Activated naive CD4-positive, alpha-beta T cell treated with anti-CD3 and anti-CD28 coated beads, Interleukin-2, amount 10 ng/mL, durations not matched to agents 7 days and 5 days (primary cell): ENCODE data around the gene SGPP1.
"Not testable (repeated sequence)": the region's sequence is repeated elsewhere in the genome, so short reads cannot be mapped to it uniquely, and the experiment has no call there.

ENCODE experiments used
- CTCF ChIA-PET: fragments of 350-600 bp; sonication (Branson Sonifier 250); formaldehyde crosslinking; loops from one replicate; lab custom pipeline; 2021; ENCODE audit warnings: antibody characterized with exemption; lab: Charles Lee
- DNase-seq: peaks from one replicate; pipeline ENCODE4 v3.0.0-alpha.2; 2020
- H3K27ac Mint-ChIP-seq: one replicate; pipeline ENCODE4 v1.8.0; 2021; ENCODE audit warnings: mild to moderate bottlenecking, moderate library complexity, mixed read lengths
- H3K27me3 Mint-ChIP-seq: one replicate; pipeline ENCODE4 v1.8.0; 2021; ENCODE audit warnings: mild to moderate bottlenecking, mixed read lengths
- H3K36me3 Mint-ChIP-seq: one replicate; pipeline ENCODE4 v1.8.0; 2021; ENCODE audit warnings: mixed read lengths
- H3K4me1 Mint-ChIP-seq: one replicate; pipeline ENCODE4 v1.8.0; 2021; ENCODE audit warnings: mixed read lengths
- H3K4me3 Mint-ChIP-seq: one replicate; pipeline ENCODE4 v1.8.0; 2021; ENCODE audit warnings: mild to moderate bottlenecking, moderate library complexity, mixed read lengths
- H3K9me3 Mint-ChIP-seq: one replicate; pipeline ENCODE4 v1.8.0; 2021; ENCODE audit warnings: mixed read lengths

The SGPP1 gene

DNA sequence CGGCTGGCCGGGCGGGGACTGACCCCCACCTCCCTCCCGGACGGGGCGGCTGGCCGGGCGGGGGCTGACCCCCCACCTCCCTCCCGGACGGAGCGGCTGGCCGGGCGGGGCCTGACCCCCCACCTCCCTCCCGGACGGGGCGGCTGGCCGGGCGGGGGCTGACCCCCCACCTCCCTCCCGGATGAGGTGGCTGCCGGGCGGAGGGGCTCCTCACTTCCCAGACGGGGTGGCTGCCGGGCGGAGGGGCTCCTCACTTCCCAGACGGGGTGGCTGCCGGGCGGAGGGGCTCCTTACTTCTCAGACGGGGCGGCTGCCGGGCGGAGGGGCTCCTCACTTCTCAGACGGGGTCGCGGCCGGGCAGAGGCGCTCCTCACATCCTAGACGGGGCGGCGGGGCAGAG lies 23.2 kb upstream of the SGPP1 start:
- H3K9me3 Mint-ChIP-seq, H3K36me3 Mint-ChIP-seq, H3K4me1 Mint-ChIP-seq, H3K27me3 Mint-ChIP-seq, DNase-seq, H3K27ac Mint-ChIP-seq, CTCF ChIA-PET, H3K4me3 Mint-ChIP-seq: not testable (repeated sequence)

GRCh38 chr14:63747846-63748245 lies 20.0 kb upstream of the SGPP1 start:
- no peaks in the 10 kb centered on the region for H3K36me3 Mint-ChIP-seq
- no peaks in the 10 kb centered on the region for H3K9me3 Mint-ChIP-seq
- H3K4me1 Mint-ChIP-seq: peaks cover 21% of the 10 kb centered on the region
- CTCF ChIA-PET: interaction anchor here (0.5 to 1.3 kb wide), 2 partner anchors 16 to 21 kb away, joined by 4 read pairs; no protein-coding TSS in a partner anchor
- DNase-seq: no peak
- H3K27me3 Mint-ChIP-seq: peaks cover 13% of the 10 kb centered on the region
- H3K27ac Mint-ChIP-seq: no peak overlapping the region
- H3K4me3 Mint-ChIP-seq: no peak overlapping the region

DNA sequence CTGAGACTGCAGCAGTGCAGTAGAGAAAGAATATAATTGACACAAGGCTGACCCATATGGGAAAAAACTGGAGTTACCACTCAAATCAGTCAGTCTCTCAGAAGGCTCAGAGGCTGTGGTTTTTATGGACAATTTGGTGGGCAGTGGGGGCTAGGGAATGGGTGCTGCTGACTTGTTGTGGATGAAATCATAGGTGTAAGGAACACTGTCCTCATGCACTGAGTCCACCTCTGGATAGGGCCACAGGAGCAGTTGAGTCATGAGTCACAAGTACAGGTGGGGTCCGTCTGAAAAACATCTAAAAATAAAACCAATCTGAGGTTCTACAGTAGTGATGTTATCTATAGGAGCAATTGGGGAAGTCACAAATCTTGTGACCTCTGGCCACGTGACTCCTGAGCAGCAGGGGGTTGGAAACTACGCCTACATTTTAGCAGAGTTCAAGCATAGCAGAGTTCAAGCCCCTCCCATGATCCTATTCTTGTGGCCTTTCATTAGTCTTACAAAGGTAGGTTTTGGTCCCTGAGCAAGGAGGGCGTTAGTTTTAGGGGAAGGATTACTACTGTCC lies 18.1 kb upstream of the SGPP1 start:
- DNase-seq: peak; percentile 44
- Mint-ChIP-seq H3K36me3 (no peaks in the 10 kb centered on the region), H3K27me3 (peaks cover 9% of the 10 kb centered on the region), H3K27ac (no peak overlapping the region), H3K9me3 (no peaks in the 10 kb centered on the region), H3K4me3 (no peak overlapping the region), H3K4me1 (peaks cover 19% of the 10 kb centered on the region)
- CTCF ChIA-PET: no interaction called here

DNA sequence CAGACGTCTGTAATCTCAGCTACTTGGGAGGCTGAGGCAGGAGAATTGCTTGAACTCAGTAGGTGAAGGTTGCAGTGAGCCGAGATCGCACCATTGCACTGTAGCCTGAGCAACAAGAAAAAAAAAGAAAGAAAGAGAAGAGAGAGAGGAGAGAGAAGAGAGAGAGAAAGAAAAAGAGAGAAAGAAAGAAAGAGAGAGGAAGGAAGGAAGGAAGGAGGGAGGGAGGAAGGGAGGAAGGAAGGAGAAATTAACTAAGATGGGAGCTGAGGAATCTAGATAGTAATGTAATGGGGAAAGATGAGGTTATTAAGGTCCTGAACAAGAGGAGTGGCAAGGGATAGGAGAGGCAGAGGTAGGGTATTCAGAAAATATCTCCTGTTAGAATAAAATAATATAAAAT lies 17.4 kb upstream of the SGPP1 start:
- Mint-ChIP-seq H3K27ac (no peak overlapping the region), H3K27me3 (peaks cover 9% of the 10 kb centered on the region), H3K4me3 (no peak overlapping the region), H3K36me3 (no peaks in the 10 kb centered on the region), H3K9me3 (no peaks in the 10 kb centered on the region), H3K4me1 (peaks cover 19% of the 10 kb centered on the region)
- CTCF ChIA-PET: no interaction called here
- DNase-seq: no peak

DNA sequence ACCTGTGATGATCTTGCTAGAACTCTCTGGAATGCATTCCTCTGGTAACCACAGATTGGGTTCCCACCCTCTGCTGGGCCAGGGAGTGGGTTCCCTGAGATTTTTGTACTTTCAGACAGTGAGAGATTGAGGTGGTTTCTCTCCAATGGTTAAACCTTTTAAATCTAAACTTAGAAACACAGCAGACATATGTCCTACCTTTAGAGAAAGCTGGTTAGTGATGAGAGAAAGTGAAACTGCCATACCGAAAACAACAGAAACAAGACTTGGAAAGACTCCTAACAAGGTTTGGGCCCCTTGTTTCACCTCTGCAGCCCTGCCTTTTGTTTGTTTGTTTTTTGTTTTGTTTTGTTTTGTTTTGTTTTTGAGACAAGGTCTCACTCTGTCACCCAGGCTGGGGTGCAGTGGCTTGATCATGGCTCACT lies 9.7 kb upstream of the SGPP1 start:
- H3K27me3 Mint-ChIP-seq: peaks cover 9% of the 10 kb centered on the region
- peak overlapping the region; percentile 60 for H3K4me3 Mint-ChIP-seq
- peaks cover 19% of the 10 kb centered on the region for H3K4me1 Mint-ChIP-seq
- peak; percentile 40 for DNase-seq
- peak overlapping the region; percentile 96 for H3K27ac Mint-ChIP-seq
- no peaks in the 10 kb centered on the region for H3K36me3 Mint-ChIP-seq
- H3K9me3 Mint-ChIP-seq: no peaks in the 10 kb centered on the region
- CTCF ChIA-PET: interaction anchor here (1.0 to 2.1 kb wide), 3 partner anchors 9 to 90 kb away, joined by 3 to 6 read pairs (median 3); no protein-coding TSS in a partner anchor

GRCh38 chr14:63735720-63736119 lies 7.9 kb upstream of the SGPP1 start:
- peaks cover 19% of the 10 kb centered on the region for H3K4me1 Mint-ChIP-seq
- H3K27ac Mint-ChIP-seq: no peak overlapping the region
- H3K9me3 Mint-ChIP-seq: no peaks in the 10 kb centered on the region
- no peaks in the 10 kb centered on the region for H3K36me3 Mint-ChIP-seq
- CTCF ChIA-PET: interaction anchor here (2.1 kb wide), 1 partner anchor 34 kb away, joined by 6 read pairs; no protein-coding TSS in a partner anchor
- no peak for DNase-seq
- peaks cover 20% of the 10 kb centered on the region for H3K27me3 Mint-ChIP-seq
- no peak overlapping the region for H3K4me3 Mint-ChIP-seq

DNA sequence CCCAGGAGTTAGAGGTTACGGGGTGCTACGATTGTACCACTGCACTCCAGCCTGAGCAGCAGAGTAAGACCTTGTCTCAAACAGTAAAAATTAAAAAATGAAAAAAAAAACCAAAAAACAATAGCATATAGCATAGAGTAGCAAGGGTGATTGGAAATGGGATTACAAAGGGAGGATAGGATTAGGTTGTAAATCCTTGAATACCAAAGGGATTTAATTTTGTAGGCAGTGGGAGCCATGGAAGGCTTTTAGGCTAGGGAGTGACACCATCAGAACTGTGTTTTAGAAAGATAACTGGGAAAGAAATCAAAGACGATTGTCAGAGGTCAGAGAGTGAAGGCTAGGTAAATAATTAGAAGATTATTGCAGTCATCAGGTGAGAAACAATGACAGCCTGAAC lies 2.8 kb upstream of the SGPP1 start:
- no peak for DNase-seq
- H3K4me3 Mint-ChIP-seq: no peak overlapping the region
- no peaks in the 10 kb centered on the region for H3K9me3 Mint-ChIP-seq
- no peak overlapping the region for H3K27ac Mint-ChIP-seq
- H3K36me3 Mint-ChIP-seq: peaks cover 4% of the 10 kb centered on the region
- peaks cover 22% of the 10 kb centered on the region for H3K4me1 Mint-ChIP-seq
- H3K27me3 Mint-ChIP-seq: peaks cover 33% of the 10 kb centered on the region
- CTCF ChIA-PET: interaction anchor here (4.1 kb wide), 1 partner anchor 39 kb away, joined by 20 read pairs; no protein-coding TSS in a partner anchor

DNA sequence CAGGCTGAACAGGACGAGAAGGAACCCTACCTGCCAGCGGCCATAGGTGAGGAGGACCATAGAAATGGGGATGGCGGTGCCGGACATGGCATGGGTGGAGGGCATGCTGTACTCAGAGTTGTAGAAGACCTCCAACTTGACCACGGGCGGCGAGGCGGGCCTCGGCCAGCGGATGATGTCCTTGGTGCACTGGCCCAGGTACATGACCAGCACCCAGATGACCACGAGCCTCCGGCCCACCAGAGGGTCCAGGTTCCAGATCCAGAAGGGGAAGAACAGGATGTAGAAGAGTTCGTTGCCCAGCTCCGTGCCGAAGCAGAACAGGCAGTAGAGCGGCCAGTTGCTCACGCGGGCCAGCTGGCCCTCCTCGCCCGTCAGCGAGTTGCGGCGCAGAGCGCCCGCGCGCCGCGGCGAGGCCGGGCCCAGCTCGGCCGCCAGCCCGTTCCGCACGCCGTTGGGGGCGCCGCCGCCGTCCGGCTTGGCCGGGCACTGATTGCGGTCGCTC lies 582 bp downstream of the SGPP1 start:
- Mint-ChIP-seq H3K4me1 (peaks cover 42% of the 10 kb centered on the region), H3K36me3 (peaks cover 7% of the 10 kb centered on the region), H3K4me3 (peak overlapping the region; percentile 99), H3K27me3 (peaks cover 23% of the 10 kb centered on the region), H3K9me3 (no peaks in the 10 kb centered on the region), H3K27ac (peak overlapping the region; percentile 94)
- CTCF ChIA-PET: no interaction called here
- DNase-seq: peak; percentile 42

DNA sequence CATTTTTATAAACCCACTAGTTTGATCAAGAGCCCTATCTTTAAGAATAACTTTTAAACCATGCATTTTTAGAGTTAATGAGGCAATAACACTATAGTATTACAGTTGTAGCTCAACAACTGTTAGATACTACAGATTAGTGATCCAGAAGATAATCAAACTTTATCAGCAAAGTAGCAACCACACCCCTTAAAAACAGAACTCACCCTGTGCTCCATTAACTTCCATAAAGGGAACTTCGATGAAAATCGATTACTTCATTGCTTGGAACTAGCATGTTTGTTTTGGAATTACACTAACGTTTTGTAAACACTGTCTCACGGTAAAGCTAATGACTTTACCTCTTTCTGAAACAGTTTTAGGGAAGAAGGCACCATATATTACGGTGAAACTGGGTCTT lies 1.4 kb downstream of the SGPP1 start:
- no peak for DNase-seq
- H3K27ac Mint-ChIP-seq: peak overlapping the region; percentile 94
- CTCF ChIA-PET: interaction anchor here (0.7 to 1.6 kb wide), 3 partner anchors 21 to 337 kb away, joined by 4 to 9 read pairs (median 6); no protein-coding TSS in a partner anchor
- H3K36me3 Mint-ChIP-seq: peaks cover 9% of the 10 kb centered on the region
- H3K4me1 Mint-ChIP-seq: peaks cover 42% of the 10 kb centered on the region
- peak overlapping the region; percentile 99 for H3K4me3 Mint-ChIP-seq
- peaks cover 21% of the 10 kb centered on the region for H3K27me3 Mint-ChIP-seq
- no peaks in the 10 kb centered on the region for H3K9me3 Mint-ChIP-seq

- peak overlapping the region; percentile 99 for H3K4me3 Mint-ChIP-seq
- H3K27me3 Mint-ChIP-seq: peaks cover 15% of the 10 kb centered on the region
- DNase-seq: no peak
- no peaks in the 10 kb centered on the region for H3K9me3 Mint-ChIP-seq
- H3K27ac Mint-ChIP-seq: no peak overlapping the region
- H3K36me3 Mint-ChIP-seq: peaks cover 11% of the 10 kb centered on the region
- CTCF ChIA-PET: interaction anchor here (0.7 to 1.6 kb wide), 4 partner anchors 22 to 337 kb away, joined by 3 to 9 read pairs (median 5); no protein-coding TSS in a partner anchor
- H3K4me1 Mint-ChIP-seq: peaks cover 42% of the 10 kb centered on the region
These were observed 1.9 kb downstream of the SGPP1 start for GRCh38 chr14:63725786-63726460.

- H3K36me3 Mint-ChIP-seq: peaks cover 46% of the 10 kb centered on the region
- peaks cover 13% of the 10 kb centered on the region for H3K4me1 Mint-ChIP-seq
- no peak overlapping the region for H3K27ac Mint-ChIP-seq
- H3K27me3 Mint-ChIP-seq: no peaks in the 10 kb centered on the region
- no peak overlapping the region for H3K4me3 Mint-ChIP-seq
- no peak for DNase-seq
- peaks cover 22% of the 10 kb centered on the region for H3K9me3 Mint-ChIP-seq
- CTCF ChIA-PET: no interaction called here
These were observed 10.2 kb downstream of the SGPP1 start for GRCh38 chr14:63717702-63718101.

DNA sequence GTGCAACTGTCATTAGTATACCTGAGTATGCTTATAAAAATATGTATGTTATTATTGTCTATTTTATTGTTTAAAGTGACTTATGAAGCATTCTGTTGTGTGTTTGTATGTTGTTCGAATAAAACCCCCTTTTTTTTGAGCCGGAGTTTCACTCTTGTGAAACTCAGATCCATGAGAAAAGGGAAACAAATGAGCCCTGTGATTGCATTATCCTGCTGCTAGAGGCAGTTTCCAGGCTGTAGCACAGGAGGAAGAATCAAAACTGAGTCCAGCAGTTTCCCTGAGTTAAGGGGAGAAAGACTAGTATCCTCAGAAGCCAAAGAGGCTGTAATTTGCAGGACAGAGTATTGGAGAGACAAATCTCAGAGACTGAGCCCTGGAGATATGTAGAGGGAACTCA lies 12.5 kb downstream of the SGPP1 start:
- Mint-ChIP-seq H3K4me3 (no peak overlapping the region), H3K27me3 (no peaks in the 10 kb centered on the region), H3K9me3 (peaks cover 22% of the 10 kb centered on the region), H3K36me3 (peaks cover 47% of the 10 kb centered on the region), H3K27ac (no peak overlapping the region), H3K4me1 (peaks cover 25% of the 10 kb centered on the region)
- no peak for DNase-seq
- CTCF ChIA-PET: no interaction called here

- CTCF ChIA-PET: no interaction called here
- H3K9me3 Mint-ChIP-seq: peaks cover 22% of the 10 kb centered on the region
- DNase-seq: no peak
These were observed 14.1 kb downstream of the SGPP1 start for GRCh38 chr14:63713764-63714163.

DNA sequence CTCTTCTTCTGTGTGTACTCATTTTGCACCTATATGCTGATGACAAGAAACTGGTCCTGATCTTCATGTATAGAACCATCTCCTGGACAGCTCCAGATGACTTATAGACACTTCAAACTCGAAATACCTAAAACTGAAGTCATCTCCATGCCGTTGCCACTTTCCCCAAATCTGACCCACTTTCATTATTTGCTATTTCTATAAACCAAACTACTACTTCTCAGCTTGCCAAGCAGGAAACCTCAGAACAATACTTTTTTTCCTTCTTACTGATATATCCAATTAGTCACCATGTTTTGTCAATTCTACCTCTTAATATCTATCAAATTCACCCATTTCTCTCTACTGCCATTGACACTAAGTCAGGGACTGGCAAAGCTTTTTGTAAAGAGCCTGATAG lies 14.8 kb downstream of the SGPP1 start:
- no peak for DNase-seq
- Mint-ChIP-seq H3K4me3 (no peak overlapping the region), H3K27me3 (no peaks in the 10 kb centered on the region), H3K9me3 (peaks cover 18% of the 10 kb centered on the region), H3K27ac (peak overlapping the region; percentile 71), H3K36me3 (peaks cover 35% of the 10 kb centered on the region), H3K4me1 (peaks cover 30% of the 10 kb centered on the region)
- CTCF ChIA-PET: interaction anchor here (0.7 kb wide), 1 partner anchor 321 kb away, joined by 3 read pairs; no protein-coding TSS in a partner anchor

More at GRCh38 chr14:63713764-63714163, 14.1 kb downstream of the SGPP1 start:
- no peak overlapping the region for H3K27ac Mint-ChIP-seq
- no peaks in the 10 kb centered on the region for H3K27me3 Mint-ChIP-seq
- H3K36me3 Mint-ChIP-seq: peaks cover 41% of the 10 kb centered on the region
- peaks cover 30% of the 10 kb centered on the region for H3K4me1 Mint-ChIP-seq
- H3K4me3 Mint-ChIP-seq: no peak overlapping the region
